Neural cell (in vitro differentiated cells): ENCODE measurements around the gene ABHD17C. TPM values are rescaled to one million over a fixed set of nuclear protein-coding genes. Genes with fewer than 3 reads are reported as not detected.

ENCODE experiments used
- H2AFZ ChIP-seq: fragments of 200-600, 300-800 bp; sonication (generic), shearing (Covaris generic); 2 replicates; pipeline ENCODE4 v1.6.0; 2014; ENCODE audit warnings: low read depth, mild to moderate bottlenecking, antibody characterized with exemption, low read length, moderate library complexity
- H3F3A ChIP-seq: fragments of 200-600 bp; shearing (Covaris generic); 2 replicates; pipeline ENCODE4 v1.6.1; 2016; ENCODE audit warnings: mild to moderate bottlenecking, moderate library complexity, mixed read lengths, antibody characterized with exemption, low read length; ENCODE audit not compliant: insufficient read depth, poor library complexity, severe bottlenecking
- H3K27ac ChIP-seq: fragments of 200-600, 300-800 bp; sonication (generic), shearing (Covaris generic); 2 replicates; pipeline ENCODE4 v1.5.1; 2014; ENCODE audit warnings: mild to moderate bottlenecking, low read length, moderate library complexity
- H3K27me3 ChIP-seq: fragments of 300-800, 200-600 bp; sonication (generic), shearing (Covaris generic); 2 replicates; pipeline ENCODE4 v1.6.0; 2014; ENCODE audit warnings: mild to moderate bottlenecking, low read depth, low read length, moderate library complexity; ENCODE audit not compliant: insufficient read depth
- H3K36me3 ChIP-seq: fragments of 300-800, 200-600 bp; sonication (generic), shearing (Covaris generic); 2 replicates; pipeline ENCODE4 v1.5.1; 2014; ENCODE audit warnings: mild to moderate bottlenecking, antibody characterized with exemption, low read length, moderate library complexity; ENCODE audit not compliant: insufficient read depth
- H3K4me2 ChIP-seq: fragments of 300-800, 200-600 bp; sonication (generic), shearing (Covaris generic); 2 replicates; pipeline ENCODE4 v1.6.0; 2014; ENCODE audit warnings: mild to moderate bottlenecking, low read length
- H3K4me3 ChIP-seq: fragments of 300-800, 200-600 bp; sonication (generic), shearing (Covaris generic); 2 replicates; pipeline ENCODE4 v1.5.1; 2014; ENCODE audit warnings: mild to moderate bottlenecking, low read length, moderate library complexity
- H3K79me2 ChIP-seq: fragments of 200-600 bp; shearing (Covaris generic); replicated peaks from 2 replicates; pipeline ENCODE4 v1.6.0; 2014; ENCODE audit warnings: mild to moderate bottlenecking, low read length, moderate library complexity; ENCODE audit not compliant: insufficient read depth
- H3K9ac ChIP-seq: fragments of 300-800, 200-600 bp; sonication (generic), shearing (Covaris generic); 2 replicates; pipeline ENCODE4 v1.6.1; 2016; ENCODE audit warnings: mild to moderate bottlenecking, low read length, mixed read lengths
- H3K9me2 ChIP-seq: fragments of 200-600 bp; shearing (Covaris generic); 2 replicates; pipeline ENCODE4 v1.6.1; 2016; ENCODE audit warnings: mild to moderate bottlenecking, low read length, mixed read lengths; ENCODE audit not compliant: insufficient read depth
- H3K9me3 ChIP-seq: fragments of 200-600, 300-800 bp; sonication (generic), shearing (Covaris generic); 2 replicates; pipeline ENCODE4 v1.6.1; 2016; ENCODE audit warnings: mild to moderate bottlenecking, mixed run types, low read length, moderate library complexity, mixed read lengths
- H4K20me1 ChIP-seq: fragments of 200-600 bp; shearing (Covaris generic); 2 replicates; pipeline ENCODE4 v1.6.1; 2016; ENCODE audit warnings: mild to moderate bottlenecking, mixed run types; ENCODE audit not compliant: insufficient read depth
- EP300 ChIP-seq: fragments of 450-650 bp; conservative IDR thresholded peaks from 2 replicates; pipeline ENCODE4 v1.6.1; 2014; ENCODE audit warnings: antibody characterized with exemption, mild to moderate bottlenecking, moderate library complexity; ENCODE audit not compliant: poor library complexity, severe bottlenecking
- EZH2 ChIP-seq: fragments of 200-600, 300-800 bp; shearing (Covaris generic), sonication (generic); IDR thresholded peaks from 2 replicates; pipeline ENCODE4 v1.6.1; 2014; ENCODE audit warnings: antibody characterized with exemption, low read length, borderline replicate concordance, mild to moderate bottlenecking; ENCODE audit not compliant: insufficient read depth, poor library complexity, severe bottlenecking
- MXI1 ChIP-seq: fragments of 450-650 bp; conservative IDR thresholded peaks from 2 replicates; pipeline ENCODE4 v1.6.1; 2014; ENCODE audit warnings: antibody characterized with exemption, mild to moderate bottlenecking; ENCODE audit not compliant: poor library complexity, severe bottlenecking
- POLR2AphosphoS5 ChIP-seq: IDR thresholded peaks from 2 replicates; pipeline ENCODE4 v1.6.1; 2012
- RAD21 ChIP-seq: fragments of 450-650 bp; conservative IDR thresholded peaks from 2 replicates; pipeline ENCODE4 v1.6.1; 2014; ENCODE audit warnings: antibody characterized with exemption, mild to moderate bottlenecking, moderate library complexity
- SMC3 ChIP-seq: fragments of 450-650 bp; conservative IDR thresholded peaks from 2 replicates; pipeline ENCODE4 v1.6.1; 2014; ENCODE audit warnings: antibody characterized with exemption, mild to moderate bottlenecking, moderate library complexity; ENCODE audit not compliant: poor library complexity
- TAF1 ChIP-seq: IDR thresholded peaks from 2 replicates; pipeline ENCODE4 v1.6.1; 2012; ENCODE audit warnings: low read depth
- polyA plus RNA-seq: library from polyadenylated mRNA; depleted of rRNA; stranded (reverse); fragments of >200 nt; gene quantifications from 2 replicates; pipeline ENCODE4 v1.2.3, GENCODE V29; 2014
- TF ChIP-seq, protein P1 (sequence below): IDR thresholded peaks from 2 replicates; pipeline ENCODE4 v1.6.1; 2012; ENCODE audit warnings: borderline replicate concordance
- TF ChIP-seq, protein P2 (sequence below): fragments of 450-650 bp; IDR thresholded peaks from 2 replicates; pipeline ENCODE4 v1.5.1; 2014; ENCODE audit warnings: antibody characterized with exemption, mild to moderate bottlenecking, moderate library complexity; ENCODE audit not compliant: poor library complexity, severe bottlenecking

The ABHD17C gene
- polyA plus RNA-seq, 1 donor from 2014 or later: 18.3 TPM

DNA sequence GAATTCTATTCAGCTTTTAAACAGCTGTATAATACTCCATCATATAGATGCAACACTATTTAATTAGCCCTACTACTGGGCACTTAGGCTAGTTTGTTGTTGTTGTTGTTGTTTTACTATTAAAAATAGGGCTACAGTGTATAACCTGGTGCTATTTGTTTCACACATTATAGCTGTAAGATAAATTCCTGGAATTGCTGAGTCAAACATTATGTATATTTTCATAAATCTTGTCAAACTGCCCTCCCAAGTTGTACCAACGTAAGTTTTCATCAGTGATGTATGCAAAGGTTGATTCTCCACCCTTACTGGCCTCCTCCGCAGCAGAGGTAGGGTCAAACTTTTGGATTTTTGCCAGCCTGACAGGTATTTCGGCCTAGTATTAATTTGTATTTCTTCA, 80.2 kb downstream of the ABHD17C start:
- no peaks in the 10 kb centered on the region for H3K36me3 ChIP-seq
- peaks cover 26% of the 10 kb centered on the region for H3K27me3 ChIP-seq
- no peak overlapping the region for H2AFZ ChIP-seq
- H3K9me3 ChIP-seq: no peaks in the 10 kb centered on the region
- no peak overlapping the region for H3K27ac ChIP-seq
- H3K9ac ChIP-seq: no peak overlapping the region
- no peaks in the 10 kb centered on the region for H3K9me2 ChIP-seq
- H4K20me1 ChIP-seq: no peaks in the 10 kb centered on the region
- no peak overlapping the region for H3K4me2 ChIP-seq
- H3K79me2 ChIP-seq: no peaks in the 10 kb centered on the region
- H3K4me3 ChIP-seq: no peak overlapping the region
- H3F3A ChIP-seq: no peaks in the 10 kb centered on the region
- TF ChIP-seq, protein P1, sequence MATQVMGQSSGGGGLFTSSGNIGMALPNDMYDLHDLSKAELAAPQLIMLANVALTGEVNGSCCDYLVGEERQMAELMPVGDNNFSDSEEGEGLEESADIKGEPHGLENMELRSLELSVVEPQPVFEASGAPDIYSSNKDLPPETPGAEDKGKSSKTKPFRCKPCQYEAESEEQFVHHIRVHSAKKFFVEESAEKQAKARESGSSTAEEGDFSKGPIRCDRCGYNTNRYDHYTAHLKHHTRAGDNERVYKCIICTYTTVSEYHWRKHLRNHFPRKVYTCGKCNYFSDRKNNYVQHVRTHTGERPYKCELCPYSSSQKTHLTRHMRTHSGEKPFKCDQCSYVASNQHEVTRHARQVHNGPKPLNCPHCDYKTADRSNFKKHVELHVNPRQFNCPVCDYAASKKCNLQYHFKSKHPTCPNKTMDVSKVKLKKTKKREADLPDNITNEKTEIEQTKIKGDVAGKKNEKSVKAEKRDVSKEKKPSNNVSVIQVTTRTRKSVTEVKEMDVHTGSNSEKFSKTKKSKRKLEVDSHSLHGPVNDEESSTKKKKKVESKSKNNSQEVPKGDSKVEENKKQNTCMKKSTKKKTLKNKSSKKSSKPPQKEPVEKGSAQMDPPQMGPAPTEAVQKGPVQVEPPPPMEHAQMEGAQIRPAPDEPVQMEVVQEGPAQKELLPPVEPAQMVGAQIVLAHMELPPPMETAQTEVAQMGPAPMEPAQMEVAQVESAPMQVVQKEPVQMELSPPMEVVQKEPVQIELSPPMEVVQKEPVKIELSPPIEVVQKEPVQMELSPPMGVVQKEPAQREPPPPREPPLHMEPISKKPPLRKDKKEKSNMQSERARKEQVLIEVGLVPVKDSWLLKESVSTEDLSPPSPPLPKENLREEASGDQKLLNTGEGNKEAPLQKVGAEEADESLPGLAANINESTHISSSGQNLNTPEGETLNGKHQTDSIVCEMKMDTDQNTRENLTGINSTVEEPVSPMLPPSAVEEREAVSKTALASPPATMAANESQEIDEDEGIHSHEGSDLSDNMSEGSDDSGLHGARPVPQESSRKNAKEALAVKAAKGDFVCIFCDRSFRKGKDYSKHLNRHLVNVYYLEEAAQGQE: no peak
- TF ChIP-seq EP300: no peak
- TF ChIP-seq POLR2AphosphoS5: no peak
- no peak for TF ChIP-seq TAF1
- TF ChIP-seq EZH2: no peak
- TF ChIP-seq MXI1: no peak

DNA sequence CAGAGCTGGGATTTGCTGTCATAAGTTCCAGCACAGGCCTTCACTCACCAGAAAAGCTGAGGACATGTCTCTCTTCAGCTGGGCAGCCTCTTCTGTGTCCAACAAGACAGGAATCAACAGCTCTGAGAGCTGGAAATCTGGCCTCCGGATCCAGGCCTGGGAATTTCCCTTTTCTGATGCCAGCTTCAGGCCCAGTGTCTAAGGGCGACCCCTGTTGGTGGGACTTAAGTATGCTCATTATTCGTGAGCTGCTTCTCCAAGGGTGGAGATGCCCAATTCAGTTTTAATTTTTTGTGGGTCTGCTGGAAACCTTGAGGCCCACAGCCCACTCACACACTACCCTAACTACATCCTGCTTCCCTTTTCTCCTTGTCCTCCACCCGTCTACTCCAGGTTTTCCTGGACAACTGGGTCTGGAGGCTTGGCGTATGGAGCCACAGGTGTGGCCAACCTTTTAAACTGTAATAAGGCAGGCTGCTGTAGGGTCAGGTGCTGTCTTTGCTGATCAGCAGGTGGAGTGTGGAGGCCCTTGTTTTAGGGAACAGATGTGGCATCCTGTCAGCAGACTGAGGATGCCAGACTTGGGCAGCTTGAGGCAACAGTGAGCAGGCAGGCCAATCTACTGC, 81.4 kb downstream of the ABHD17C start:
- Histone ChIP-seq H3K9me3 (no peaks in the 10 kb centered on the region), H3K27me3 (peaks cover 38% of the 10 kb centered on the region), H3F3A (no peaks in the 10 kb centered on the region), H3K9ac (no peak overlapping the region), H3K9me2 (no peaks in the 10 kb centered on the region), H3K36me3 (no peaks in the 10 kb centered on the region), H3K4me3 (no peak overlapping the region), H2AFZ (no peak overlapping the region), H4K20me1 (no peaks in the 10 kb centered on the region), H3K27ac (no peak overlapping the region), H3K79me2 (no peaks in the 10 kb centered on the region), H3K4me2 (no peak overlapping the region)
- TF ChIP-seq SMC3: peak; percentile 71
- TF ChIP-seq, protein P2, sequence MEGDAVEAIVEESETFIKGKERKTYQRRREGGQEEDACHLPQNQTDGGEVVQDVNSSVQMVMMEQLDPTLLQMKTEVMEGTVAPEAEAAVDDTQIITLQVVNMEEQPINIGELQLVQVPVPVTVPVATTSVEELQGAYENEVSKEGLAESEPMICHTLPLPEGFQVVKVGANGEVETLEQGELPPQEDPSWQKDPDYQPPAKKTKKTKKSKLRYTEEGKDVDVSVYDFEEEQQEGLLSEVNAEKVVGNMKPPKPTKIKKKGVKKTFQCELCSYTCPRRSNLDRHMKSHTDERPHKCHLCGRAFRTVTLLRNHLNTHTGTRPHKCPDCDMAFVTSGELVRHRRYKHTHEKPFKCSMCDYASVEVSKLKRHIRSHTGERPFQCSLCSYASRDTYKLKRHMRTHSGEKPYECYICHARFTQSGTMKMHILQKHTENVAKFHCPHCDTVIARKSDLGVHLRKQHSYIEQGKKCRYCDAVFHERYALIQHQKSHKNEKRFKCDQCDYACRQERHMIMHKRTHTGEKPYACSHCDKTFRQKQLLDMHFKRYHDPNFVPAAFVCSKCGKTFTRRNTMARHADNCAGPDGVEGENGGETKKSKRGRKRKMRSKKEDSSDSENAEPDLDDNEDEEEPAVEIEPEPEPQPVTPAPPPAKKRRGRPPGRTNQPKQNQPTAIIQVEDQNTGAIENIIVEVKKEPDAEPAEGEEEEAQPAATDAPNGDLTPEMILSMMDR: peak; percentile 74
- no peak for TF ChIP-seq EZH2
- TF ChIP-seq, protein P1: no peak
- TF ChIP-seq EP300: no peak
- no peak for TF ChIP-seq TAF1
- peak; percentile 72 for TF ChIP-seq RAD21
